ENCODE data around the gene C22orf23. TPM values are rescaled to one million over a fixed set of nuclear protein-coding genes. Genes with fewer than 3 reads are reported as not detected.

C22orf23 gene
- total RNA-seq, 2 experiments from 2014 or later, result not detected

DNA sequence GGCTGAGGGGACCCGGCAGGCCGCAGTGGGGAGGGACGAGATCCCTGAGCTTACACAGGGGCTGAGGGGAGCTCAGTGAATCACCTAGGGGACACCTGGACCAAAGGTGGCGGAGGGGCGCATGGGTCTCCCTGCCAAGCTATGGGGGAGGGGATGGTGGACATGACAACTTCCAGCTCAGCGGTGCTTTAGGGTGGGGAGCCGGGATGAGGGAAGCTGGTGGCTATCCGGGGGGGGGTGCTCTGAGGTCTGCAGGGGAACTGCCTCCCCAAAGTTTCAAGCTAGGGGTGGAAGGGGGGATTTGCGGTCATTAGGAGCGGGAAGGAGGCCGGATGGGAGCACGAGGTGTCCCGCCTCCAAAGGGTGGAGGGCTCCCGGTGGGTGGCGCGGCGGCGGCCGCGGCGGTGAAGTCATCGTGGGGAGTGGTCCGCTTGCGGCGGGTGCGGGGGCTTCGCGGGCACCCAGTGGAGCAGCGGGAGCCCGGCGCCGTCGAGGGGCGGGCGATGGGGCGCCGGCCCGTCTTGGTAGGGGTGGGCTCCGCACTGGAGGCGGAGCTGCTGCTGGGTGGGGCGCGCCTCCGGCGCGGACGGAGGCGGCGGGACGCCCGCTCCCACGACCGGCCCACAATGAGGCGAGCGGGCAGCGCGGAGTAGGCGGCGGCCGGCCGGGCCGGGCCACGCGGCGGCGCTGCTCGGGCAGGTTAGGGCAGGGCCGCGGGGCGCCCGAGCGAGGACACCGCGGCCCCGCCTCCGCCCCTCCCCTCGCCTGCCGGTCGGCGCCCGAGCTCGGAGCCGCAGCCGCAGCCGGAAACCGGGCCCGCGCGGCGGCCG, 47.7 kb downstream of the C22orf23 start, which contains the start of gene MICALL1:
Gene MICALL1 (plus strand): TSS at position 764 of the 830 bp plus-strand sequence. CDS start 126 bp downstream, outside the sequence.
- H3K36me3 ChIP-seq (ENCODE audit: insufficient read depth, low read length), result no peaks in the 10 kb centered on the region
- Mint-ChIP-seq H3K9me3 (no peaks in the 10 kb centered on the region), H3K4me1 (ENCODE audit: low read depth) (peaks cover 28% of the 10 kb centered on the region), H3K36me3 (ENCODE audit: low read depth) (no peaks in the 10 kb centered on the region), H3K27ac (peak within 1 kb of the TSS; percentile 87), H3K4me3 (peak within 1 kb of the TSS; percentile 91), H3K27me3 (no peaks in the 10 kb centered on the region)
- peak within 1 kb of the TSS; percentile 60 for H3K4me3 ChIP-seq (ENCODE audit: low read length)
- H3K4me1 ChIP-seq (ENCODE audit: insufficient read depth, low read length), result peaks cover 22% of the 10 kb centered on the region
- DNase-seq (peak; percentile 31 to 88 (median 69)), ATAC-seq (ENCODE audit: poor library complexity) (peak; percentile 78)
- H3K27ac ChIP-seq (ENCODE audit: low read depth in 1 of 2, low read length in 2 of 2), result peak within 1 kb of the TSS; percentile 55 to 64
- ChIA-PET CTCF (interaction anchor here (0.6 to 1.7 kb wide), 7 partner anchors 9 to 59 kb away, joined by 3 to 12 read pairs (median 4); no protein-coding TSS in a partner anchor), POLR2A (interaction anchor here (0.6 to 2.3 kb wide), 11 partner anchors 9 to 419 kb away, joined by 3 to 37 read pairs (median 4); partner anchors contain the start of genes ANKRD54, C22orf23, EIF3L and GCAT)
- H3K27me3 ChIP-seq (ENCODE audit: control insufficient read depth in 1 of 2, insufficient read depth in 2 of 2, low read length in 2 of 2), result no peaks in the 10 kb centered on the region
- TF ChIP-seq, protein P1, sequence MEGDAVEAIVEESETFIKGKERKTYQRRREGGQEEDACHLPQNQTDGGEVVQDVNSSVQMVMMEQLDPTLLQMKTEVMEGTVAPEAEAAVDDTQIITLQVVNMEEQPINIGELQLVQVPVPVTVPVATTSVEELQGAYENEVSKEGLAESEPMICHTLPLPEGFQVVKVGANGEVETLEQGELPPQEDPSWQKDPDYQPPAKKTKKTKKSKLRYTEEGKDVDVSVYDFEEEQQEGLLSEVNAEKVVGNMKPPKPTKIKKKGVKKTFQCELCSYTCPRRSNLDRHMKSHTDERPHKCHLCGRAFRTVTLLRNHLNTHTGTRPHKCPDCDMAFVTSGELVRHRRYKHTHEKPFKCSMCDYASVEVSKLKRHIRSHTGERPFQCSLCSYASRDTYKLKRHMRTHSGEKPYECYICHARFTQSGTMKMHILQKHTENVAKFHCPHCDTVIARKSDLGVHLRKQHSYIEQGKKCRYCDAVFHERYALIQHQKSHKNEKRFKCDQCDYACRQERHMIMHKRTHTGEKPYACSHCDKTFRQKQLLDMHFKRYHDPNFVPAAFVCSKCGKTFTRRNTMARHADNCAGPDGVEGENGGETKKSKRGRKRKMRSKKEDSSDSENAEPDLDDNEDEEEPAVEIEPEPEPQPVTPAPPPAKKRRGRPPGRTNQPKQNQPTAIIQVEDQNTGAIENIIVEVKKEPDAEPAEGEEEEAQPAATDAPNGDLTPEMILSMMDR (IDR thresholded peaks at IDR 0.05), result no peak
- intact Hi-C loops (cut with DNase I, micrococcal nuclease), result loop anchor here in 1 of 2 experiments (1.0 to 5.0 kb wide), 2 partner anchors 29 to 47 kb away; partner anchors contain the start of genes C22orf23 and POLR2F
- no peaks in the 10 kb centered on the region for H3K9me3 ChIP-seq (ENCODE audit: control insufficient read depth in 1 of 2, insufficient read depth in 1 of 2, low read length in 2 of 2)

DNA sequence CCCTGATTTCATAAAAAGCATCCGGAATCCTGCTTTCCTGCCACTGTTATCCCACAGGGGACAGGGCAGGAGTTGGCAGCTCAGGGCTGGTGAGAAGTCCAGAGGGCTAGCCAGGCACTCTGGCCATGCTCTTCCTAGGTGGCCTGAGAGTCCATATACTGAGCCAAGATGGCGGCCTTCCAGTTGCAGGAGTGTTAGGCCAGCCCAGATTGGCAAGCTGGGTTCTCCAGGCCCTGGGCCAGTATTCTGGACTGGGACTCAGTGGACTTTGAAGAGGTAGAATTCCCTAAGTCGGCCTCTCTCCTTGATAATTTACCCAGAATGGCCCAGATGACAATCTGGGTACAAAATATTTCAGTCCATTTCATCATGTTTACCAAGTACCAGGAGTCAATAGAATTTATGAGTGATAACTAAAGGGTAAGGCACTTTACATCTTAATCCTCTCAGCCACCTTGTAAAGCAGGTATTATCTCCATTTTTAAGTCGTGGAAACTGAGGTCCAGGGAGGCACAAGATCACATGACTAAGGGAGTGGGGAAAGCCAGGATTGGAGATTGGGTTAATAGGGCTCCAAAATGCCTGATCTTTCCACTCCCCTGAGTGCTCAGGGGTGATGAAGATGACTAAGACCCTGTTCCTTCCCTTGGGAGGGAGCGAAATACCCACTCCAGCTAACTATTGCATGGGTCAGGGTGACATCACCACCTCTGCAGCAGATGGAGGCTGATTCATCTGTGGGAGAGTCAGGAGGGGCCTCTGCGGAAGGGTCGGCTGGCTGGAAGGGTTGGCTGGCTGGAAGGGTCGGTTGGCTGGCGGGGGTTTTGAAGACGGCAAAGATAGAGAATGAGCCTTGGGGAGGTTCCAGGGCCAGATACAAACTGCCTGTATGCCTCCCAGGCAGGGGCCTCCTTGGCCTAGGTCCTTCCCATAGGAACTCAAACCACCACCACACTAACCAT, 48.5 kb downstream of the C22orf23 start:
- no peaks in the 10 kb centered on the region for H3K9me3 ChIP-seq (ENCODE audit: control insufficient read depth in 1 of 2, insufficient read depth in 1 of 2, low read length in 2 of 2)
- Mint-ChIP-seq H3K4me1 (ENCODE audit: low read depth) (peaks cover 28% of the 10 kb centered on the region), H3K27me3 (no peaks in the 10 kb centered on the region), H3K36me3 (ENCODE audit: low read depth) (no peaks in the 10 kb centered on the region), H3K9me3 (no peaks in the 10 kb centered on the region), H3K4me3 (peak overlapping the region; percentile 91), H3K27ac (peak overlapping the region; percentile 87)
- ChIA-PET POLR2A (interaction anchor here (1.0 to 2.3 kb wide), 6 partner anchors 8 to 418 kb away, joined by 3 to 37 read pairs (median 8); partner anchors contain the start of genes ANKRD54, C22orf23, MFNG and POLR2F), CTCF (interaction anchor here (0.7 to 1.7 kb wide), 4 partner anchors 8 to 54 kb away, joined by 4 to 12 read pairs (median 6); no protein-coding TSS in a partner anchor)
- TF ChIP-seq, protein P1 (IDR thresholded peaks at IDR 0.05), result no peak
- H3K27me3 ChIP-seq (ENCODE audit: control insufficient read depth in 1 of 2, insufficient read depth in 2 of 2, low read length in 2 of 2), result no peaks in the 10 kb centered on the region
- intact Hi-C loops (cut with DNase I, micrococcal nuclease), result loop anchor here in 1 of 2 experiments (5.0 kb wide), 1 partner anchor 47 kb away; the partner anchor contains the start of genes C22orf23 and POLR2F
- DNase-seq (peak in 2 of 14 experiments; percentile 56 to 68), ATAC-seq (ENCODE audit: poor library complexity) (no peak)
- no peak overlapping the region for H3K27ac ChIP-seq (ENCODE audit: low read depth in 1 of 2, low read length in 2 of 2)
- H3K4me1 ChIP-seq (ENCODE audit: insufficient read depth, low read length), result peaks cover 22% of the 10 kb centered on the region
- no peak overlapping the region for H3K4me3 ChIP-seq (ENCODE audit: low read length)
- no peaks in the 10 kb centered on the region for H3K36me3 ChIP-seq (ENCODE audit: insufficient read depth, low read length)
